ENCODE data around the gene ATP13A5. TPM values are rescaled to one million over a fixed set of nuclear protein-coding genes. Genes with fewer than 3 reads are reported as not detected.

Gene ATP13A5
- total RNA-seq, 2 experiments from 2014 or later = not detected

DNA sequence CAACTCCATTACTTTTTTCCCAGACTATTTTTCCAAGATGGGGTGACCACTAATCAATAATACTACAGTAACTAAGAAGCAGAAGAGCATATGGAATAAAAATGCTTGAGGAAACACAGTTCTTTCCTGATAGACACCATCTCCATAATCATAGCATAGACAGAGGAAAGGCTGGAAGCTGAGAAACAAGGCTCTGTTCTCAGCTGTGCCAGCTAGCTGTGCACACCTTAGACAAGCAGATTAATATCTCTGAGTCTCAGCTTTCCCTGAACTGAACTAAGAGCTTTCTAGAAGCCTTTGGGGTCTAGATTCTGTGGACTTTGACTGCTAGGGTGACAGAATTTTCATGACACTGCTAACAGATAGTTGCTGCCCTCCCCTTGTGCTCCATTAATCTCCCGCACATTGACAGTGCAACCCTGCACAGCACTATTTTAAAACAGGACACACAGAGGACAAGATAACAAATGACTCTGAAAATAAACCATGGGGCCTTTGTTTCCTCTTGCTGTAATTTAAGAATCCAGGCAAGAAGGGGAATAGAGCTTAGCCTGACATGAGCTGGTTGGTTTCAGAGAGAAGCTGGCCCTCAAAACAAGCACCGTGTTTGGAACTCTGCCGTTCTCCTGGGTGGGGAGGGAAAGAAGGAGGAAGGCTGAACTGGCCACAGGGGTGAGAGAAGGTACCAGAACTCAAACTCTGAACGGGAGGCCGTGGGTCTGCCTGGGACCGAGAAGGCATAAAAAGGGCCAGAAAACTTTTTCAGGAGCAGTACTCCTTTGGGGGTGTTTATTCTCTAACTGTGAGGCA is 67.4 kb downstream of the ATP13A5 start:
- POLR2A ChIA-PET = no interaction called here
- Histone ChIP-seq H3K4me3 (ENCODE audit: low read depth, low read length, poor library complexity, severe bottlenecking) (no peak overlapping the region), H3K36me3 (ENCODE audit: insufficient read depth, low read length) (no peaks in the 10 kb centered on the region), H3K9me2 (ENCODE audit: insufficient read depth, low read length) (no peaks in the 10 kb centered on the region), H4K20me1 (ENCODE audit: insufficient read depth, low read length) (no peaks in the 10 kb centered on the region), H2AFZ (ENCODE audit: low read length) (no peak overlapping the region), H3K9me3 (ENCODE audit: low read length) (no peaks in the 10 kb centered on the region), H3K27ac (ENCODE audit: low read depth, low read length, poor library complexity, severe bottlenecking) (no peak overlapping the region), H3K79me2 (ENCODE audit: insufficient read depth, low read depth, low read length) (no peaks in the 10 kb centered on the region), H3K4me2 (ENCODE audit: low read length) (no peak overlapping the region), H3K4me1 (ENCODE audit: insufficient read depth, low read length, poor library complexity, severe bottlenecking) (no peaks in the 10 kb centered on the region)
- BruUV-seq (replicated peaks) = no TSS peak
- DNase-seq (ENCODE audit: low spot score) = no peak
- intact Hi-C loops (cut with micrococcal nuclease; ENCODE audit: unreplicated experiment) = no loop called here
- CTCF ChIA-PET (ENCODE audit: unreplicated experiment) = no interaction called here
- TF ChIP-seq CTCF (conservative IDR thresholded peaks at IDR 0.05; ENCODE audit: low read length) = no peak
- TF ChIP-seq EZH2phosphoT487 (IDR thresholded peaks at IDR 0.05; ENCODE audit: borderline replicate concordance, low read depth, low read length) = no peak

DNA sequence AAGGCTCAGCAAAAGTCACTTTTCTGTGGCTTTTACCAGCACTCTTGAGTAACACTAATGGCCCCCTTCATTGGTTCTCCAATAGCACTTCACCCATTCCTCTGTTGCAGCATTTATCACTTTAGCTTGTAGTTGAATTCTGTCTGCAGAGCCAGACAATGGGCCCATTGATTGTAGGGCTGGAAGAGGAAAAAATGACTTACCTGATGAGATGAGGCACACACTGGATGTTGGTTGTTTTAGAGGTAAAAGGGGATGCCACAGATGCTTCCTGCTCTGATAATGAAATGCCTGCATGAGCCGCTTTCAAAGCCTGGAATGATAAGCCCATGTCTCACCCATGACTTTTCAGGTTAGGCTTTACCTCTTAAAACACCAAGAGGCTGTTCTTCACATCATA is 73.2 kb downstream of the ATP13A5 start:
- Histone ChIP-seq H3K4me1 (ENCODE audit: insufficient read depth, low read length, poor library complexity, severe bottlenecking) (no peaks in the 10 kb centered on the region), H3K36me3 (ENCODE audit: insufficient read depth, low read length) (no peaks in the 10 kb centered on the region), H3K4me2 (ENCODE audit: low read length) (no peak overlapping the region), H3K79me2 (ENCODE audit: insufficient read depth, low read depth, low read length) (no peaks in the 10 kb centered on the region), H4K20me1 (ENCODE audit: insufficient read depth, low read length) (no peaks in the 10 kb centered on the region), H3K9me2 (ENCODE audit: insufficient read depth, low read length) (no peaks in the 10 kb centered on the region), H3K9me3 (ENCODE audit: low read length) (no peaks in the 10 kb centered on the region), H3K27ac (ENCODE audit: low read depth, low read length, poor library complexity, severe bottlenecking) (no peak overlapping the region), H2AFZ (ENCODE audit: low read length) (no peak overlapping the region), H3K4me3 (ENCODE audit: low read depth, low read length, poor library complexity, severe bottlenecking) (no peak overlapping the region)
- no peak for DNase-seq (ENCODE audit: low spot score)
- BruUV-seq (replicated peaks) = no TSS peak
- no peak for TF ChIP-seq CTCF (conservative IDR thresholded peaks at IDR 0.05; ENCODE audit: low read length)
- no peak for TF ChIP-seq EZH2phosphoT487 (IDR thresholded peaks at IDR 0.05; ENCODE audit: borderline replicate concordance, low read depth, low read length)
- POLR2A ChIA-PET = no interaction called here
- CTCF ChIA-PET (ENCODE audit: unreplicated experiment) = no interaction called here
- intact Hi-C loops (cut with micrococcal nuclease; ENCODE audit: unreplicated experiment) = no loop called here

DNA sequence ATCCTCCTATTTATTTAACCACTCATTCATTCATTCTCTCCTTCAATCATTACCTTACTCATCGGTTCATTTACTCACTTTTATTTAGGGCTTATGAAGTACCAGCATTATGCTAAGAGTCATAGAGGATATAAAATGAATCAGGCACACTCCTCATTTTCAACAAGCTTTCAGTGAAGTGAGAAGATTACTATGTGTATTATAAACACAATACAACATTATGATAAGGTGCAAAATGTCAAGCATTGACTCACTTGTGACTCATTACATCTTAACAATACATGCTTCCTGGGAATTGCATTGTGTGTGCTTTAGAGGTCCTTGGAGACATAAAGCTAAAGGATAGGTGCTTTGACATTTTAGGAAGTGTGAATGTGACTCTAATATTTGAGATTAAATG is 77.1 kb downstream of the ATP13A5 start:
- POLR2A ChIA-PET = no interaction called here
- no TSS peak for BruUV-seq (replicated peaks)
- H3K4me3 ChIP-seq (ENCODE audit: low read depth, low read length, poor library complexity, severe bottlenecking) = no peak overlapping the region
- no peak overlapping the region for H2AFZ ChIP-seq (ENCODE audit: low read length)
- H3K9me3 ChIP-seq (ENCODE audit: low read length) = no peaks in the 10 kb centered on the region
- no peaks in the 10 kb centered on the region for H3K9me2 ChIP-seq (ENCODE audit: insufficient read depth, low read length)
- H3K79me2 ChIP-seq (ENCODE audit: insufficient read depth, low read depth, low read length) = no peaks in the 10 kb centered on the region
- H3K4me2 ChIP-seq (ENCODE audit: low read length) = no peak overlapping the region
- H3K4me1 ChIP-seq (ENCODE audit: insufficient read depth, low read length, poor library complexity, severe bottlenecking) = no peaks in the 10 kb centered on the region
- DNase-seq (ENCODE audit: low spot score) = no peak
- intact Hi-C loops (cut with micrococcal nuclease; ENCODE audit: unreplicated experiment) = no loop called here
- H4K20me1 ChIP-seq (ENCODE audit: insufficient read depth, low read length) = no peaks in the 10 kb centered on the region
- no peak overlapping the region for H3K27ac ChIP-seq (ENCODE audit: low read depth, low read length, poor library complexity, severe bottlenecking)
- no peak for TF ChIP-seq EZH2phosphoT487 (IDR thresholded peaks at IDR 0.05; ENCODE audit: borderline replicate concordance, low read depth, low read length)
- no peak for TF ChIP-seq CTCF (conservative IDR thresholded peaks at IDR 0.05; ENCODE audit: low read length)
- CTCF ChIA-PET (ENCODE audit: unreplicated experiment) = no interaction called here
- H3K36me3 ChIP-seq (ENCODE audit: insufficient read depth, low read length) = no peaks in the 10 kb centered on the region
